ENCODE measurements around the gene GPR153.
"Not testable (repeated sequence)": the region's sequence is repeated elsewhere in the genome, so short reads cannot be mapped to it uniquely, and the experiment has no call there.

Gene GPR153

GRCh38 chr1:6233376-6233775 lies 27.5 kb downstream of the GPR153 start:
- DNase-seq (ENCODE audit: low read depth): no peak

- no peak for DNase-seq (ENCODE audit: low read depth)
Observed at GRCh38 chr1:6225651-6226050, 35.2 kb downstream of the GPR153 start.

GRCh38 chr1:6224718-6225117 lies 36.2 kb downstream of the GPR153 start:
- no peak for DNase-seq (ENCODE audit: low read depth)

GRCh38 chr1:6223617-6224016 lies 37.3 kb downstream of the GPR153 start:
- DNase-seq (ENCODE audit: low read depth): no peak

- DNase-seq (ENCODE audit: low read depth): no peak
Observed at GRCh38 chr1:6222636-6223035, 38.3 kb downstream of the GPR153 start.

GRCh38 chr1:6221210-6221784 lies 39.6 kb downstream of the GPR153 start:
- DNase-seq (ENCODE audit: low read depth): no peak

GRCh38 chr1:6220236-6220635 lies 40.7 kb downstream of the GPR153 start:
- no peak for DNase-seq (ENCODE audit: low read depth)

- DNase-seq (ENCODE audit: low read depth): not testable (repeated sequence)
Observed at GRCh38 chr1:6219641-6220040, 41.3 kb downstream of the GPR153 start.

GRCh38 chr1:6218375-6219164 lies 42.3 kb downstream of the GPR153 start:
- DNase-seq (ENCODE audit: low read depth): no peak

GRCh38 chr1:6212193-6212959 lies 48.5 kb downstream of the GPR153 start:
- no peak for DNase-seq (ENCODE audit: low read depth)

- DNase-seq (ENCODE audit: low read depth): no peak
Observed at GRCh38 chr1:6211731-6212130, 49.2 kb downstream of the GPR153 start.

- DNase-seq (ENCODE audit: low read depth): no peak
Observed at GRCh38 chr1:6210591-6211355, 50.1 kb downstream of the GPR153 start.

- no peak for DNase-seq (ENCODE audit: low read depth)
Observed at GRCh38 chr1:6209661-6210580, 51.0 kb downstream of the GPR153 start.

GRCh38 chr1:6208723-6209660 lies 51.9 kb downstream of the GPR153 start:
- no peak for DNase-seq (ENCODE audit: low read depth)

- DNase-seq (ENCODE audit: low read depth): no peak
Observed at GRCh38 chr1:6207921-6208320, 53.0 kb downstream of the GPR153 start.

- no peak for DNase-seq (ENCODE audit: low read depth)
Observed at GRCh38 chr1:6207075-6207885, 53.6 kb downstream of the GPR153 start.

- no peak for DNase-seq (ENCODE audit: low read depth)
Observed at GRCh38 chr1:6206520-6206855, 54.4 kb downstream of the GPR153 start.

GRCh38 chr1:6205849-6206519 lies 54.9 kb downstream of the GPR153 start, which contains the start of gene RNF207:
RNF207 (plus strand) TSS chr1:6206119; CDS start chr1:6206536, 417 bp downstream.
- DNase-seq (ENCODE audit: low read depth): no peak

- DNase-seq (ENCODE audit: low read depth): no peak
Observed at GRCh38 chr1:6202256-6202655, 58.6 kb downstream of the GPR153 start.

Data from fibroblast of the conjunctiva (primary cell).